PC-9 (cell line): ENCODE measurements around the gene PLCL2. TPM values are rescaled to one million over a fixed set of nuclear protein-coding genes. Genes with fewer than 3 reads are reported as not detected.

Source experiments
- BruUV-seq: library from RNA; stranded (reverse); fragments of 400-500 nt; replicated peaks from 2 replicates; lab custom pipeline; 2021; lab: Mats Ljungman, UMichigan
- CTCF ChIA-PET: fragments of 300-600 bp; sonication (Branson Sonifier 250); formaldehyde crosslinking; loops from one replicate; lab custom pipeline; 2022; ENCODE audit warnings: antibody characterized with exemption; lab: Charles Lee
- POLR2A ChIA-PET: fragments of 300-600 bp; sonication (Branson Sonifier 250); formaldehyde crosslinking; loops from one replicate; lab custom pipeline; 2022; ENCODE audit warnings: antibody characterized with exemption; ENCODE audit not compliant: unreplicated experiment; lab: Charles Lee
- DNase-seq, 2 experiments: peaks; one replicate each; pipeline versions ENCODE4 v3.0.0 to v3.0.0-alpha.2; 2015 to 2022; ENCODE audit warnings: mixed read lengths in 1 of 2
- H2AFZ ChIP-seq: fragments of 200-600 bp; sonication (generic); 2 replicates; pipeline ENCODE4 v1.8.1; 2017; ENCODE audit warnings: antibody characterized with exemption
- H3F3A ChIP-seq: fragments of 200-600 bp; sonication (generic); 2 replicates; pipeline ENCODE4 v1.8.1; 2017; ENCODE audit warnings: antibody characterized with exemption, mild to moderate bottlenecking, low read depth; ENCODE audit not compliant: insufficient read depth
- H3K27ac ChIP-seq: fragments of 200-600 bp; sonication (generic); 2 replicates; pipeline ENCODE4 v1.6.1; 2016; ENCODE audit warnings: mixed run types
- H3K27me3 ChIP-seq: fragments of 200-600 bp; sonication (generic); 2 replicates; pipeline ENCODE4 v1.6.1; 2016; ENCODE audit warnings: low read depth, mixed run types; ENCODE audit not compliant: insufficient read depth
- H3K36me3 ChIP-seq: fragments of 200-600 bp; sonication (generic); 2 replicates; pipeline ENCODE4 v1.6.1; 2016; ENCODE audit warnings: low read depth, mixed run types
- H3K4me1 ChIP-seq: fragments of 200-600 bp; sonication (generic); replicated peaks from 2 replicates; pipeline ENCODE4 v1.6.1; 2016; ENCODE audit warnings: mixed run types; ENCODE audit not compliant: insufficient read depth
- H3K4me2 ChIP-seq: fragments of 200-600 bp; sonication (generic); 2 replicates; pipeline ENCODE4 v1.6.1; 2017; ENCODE audit warnings: mixed run types
- H3K4me3 ChIP-seq: fragments of 200-600 bp; sonication (generic); 2 replicates; pipeline ENCODE4 v1.6.1; 2016; ENCODE audit warnings: mixed run types
- H3K79me2 ChIP-seq: fragments of 200-600 bp; sonication (generic); 2 replicates; pipeline ENCODE4 v1.6.1; 2017; ENCODE audit warnings: low read depth, mixed run types
- H3K9me2 ChIP-seq: fragments of 200-600 bp; sonication (generic); 2 replicates; pipeline ENCODE4 v1.8.1; 2017; ENCODE audit warnings: mild to moderate bottlenecking; ENCODE audit not compliant: insufficient read depth
- H3K9me3 ChIP-seq: fragments of 200-600 bp; sonication (generic); 2 replicates; pipeline ENCODE4 v1.8.1; 2016; ENCODE audit warnings: low read depth; ENCODE audit not compliant: insufficient read depth
- H4K20me1 ChIP-seq: fragments of 200-600 bp; sonication (generic); 2 replicates; pipeline ENCODE4 v1.8.1; 2017; ENCODE audit not compliant: insufficient read depth
- EZH2 ChIP-seq: fragments of 200-600 bp; sonication (generic); IDR thresholded peaks from 2 replicates; pipeline ENCODE4 v1.8.0; 2017; ENCODE audit warnings: antibody characterized with exemption, low read depth
- intact Hi-C: fragments of 100-400 bp; cut with micrococcal nuclease; formaldehyde crosslinking; loops from one replicate; pipeline ENCODE4 v1.10.0; 2022; ENCODE audit not compliant: unreplicated experiment
- total RNA-seq: library from RNA; stranded (reverse); gene quantifications from 2 replicates; pipeline ENCODE4 v1.2.3, GENCODE V29; 2021
- TF ChIP-seq, protein P1 (sequence below): fragments of 200-600 bp; sonication (generic); conservative IDR thresholded peaks from 2 replicates; pipeline ENCODE4 v1.6.1; 2017; ENCODE audit warnings: mixed run types, antibody characterized with exemption, mild to moderate bottlenecking, moderate library complexity

PLCL2 gene
- total RNA-seq, 1 experiment from 2014 or later, result 4.6 TPM

DNA sequence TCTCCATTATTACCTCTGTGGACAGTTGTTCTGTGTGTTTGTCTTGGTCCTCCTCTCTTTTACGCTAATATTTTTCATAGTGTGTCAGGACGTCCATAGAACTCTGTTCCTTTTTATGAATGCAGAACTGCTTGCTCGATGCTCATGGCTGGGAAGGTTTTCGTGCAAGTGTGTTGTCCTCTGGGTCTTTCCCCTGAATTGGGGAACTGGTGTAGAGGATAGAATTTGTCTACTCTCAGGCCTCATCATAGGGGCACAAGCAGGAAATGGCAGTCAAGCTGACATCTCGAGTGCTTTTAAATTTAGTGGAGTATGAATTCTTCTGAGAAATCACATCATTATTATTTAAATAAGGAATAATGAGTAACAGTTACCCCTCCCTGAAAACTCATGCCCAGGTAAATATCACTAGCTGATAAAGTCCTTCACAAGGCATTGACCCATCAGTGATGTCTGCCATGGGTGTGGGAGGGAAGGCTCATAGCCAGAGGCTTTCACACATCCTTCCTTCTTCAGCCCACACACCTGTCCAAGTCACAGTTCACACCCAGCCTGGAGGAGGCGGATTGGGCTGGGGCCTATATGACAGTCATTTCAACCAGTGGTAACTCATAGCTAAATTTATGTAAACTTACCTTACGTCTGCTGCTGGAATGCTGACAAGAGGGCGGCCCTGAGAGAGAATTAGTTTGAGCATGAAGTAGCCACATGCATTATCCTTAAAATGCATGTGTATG is 226.1 kb downstream of the PLCL2 start:
- Histone ChIP-seq H3K9me3 (no peaks in the 10 kb centered on the region), H3K9me2 (no peaks in the 10 kb centered on the region), H3F3A (no peaks in the 10 kb centered on the region), H3K4me1 (no peaks in the 10 kb centered on the region), H2AFZ (no peak overlapping the region), H3K4me3 (no peak overlapping the region), H3K4me2 (no peak overlapping the region), H4K20me1 (no peaks in the 10 kb centered on the region), H3K27me3 (no peaks in the 10 kb centered on the region), H3K36me3 (no peaks in the 10 kb centered on the region), H3K79me2 (no peaks in the 10 kb centered on the region), H3K27ac (no peak overlapping the region)
- ChIA-PET POLR2A (no interaction called here), CTCF (no interaction called here)
- BruUV-seq, result no TSS peak
- intact Hi-C loops, result no loop called here
- DNase-seq, result no peak
- no peak for TF ChIP-seq EZH2
- TF ChIP-seq, protein P1, sequence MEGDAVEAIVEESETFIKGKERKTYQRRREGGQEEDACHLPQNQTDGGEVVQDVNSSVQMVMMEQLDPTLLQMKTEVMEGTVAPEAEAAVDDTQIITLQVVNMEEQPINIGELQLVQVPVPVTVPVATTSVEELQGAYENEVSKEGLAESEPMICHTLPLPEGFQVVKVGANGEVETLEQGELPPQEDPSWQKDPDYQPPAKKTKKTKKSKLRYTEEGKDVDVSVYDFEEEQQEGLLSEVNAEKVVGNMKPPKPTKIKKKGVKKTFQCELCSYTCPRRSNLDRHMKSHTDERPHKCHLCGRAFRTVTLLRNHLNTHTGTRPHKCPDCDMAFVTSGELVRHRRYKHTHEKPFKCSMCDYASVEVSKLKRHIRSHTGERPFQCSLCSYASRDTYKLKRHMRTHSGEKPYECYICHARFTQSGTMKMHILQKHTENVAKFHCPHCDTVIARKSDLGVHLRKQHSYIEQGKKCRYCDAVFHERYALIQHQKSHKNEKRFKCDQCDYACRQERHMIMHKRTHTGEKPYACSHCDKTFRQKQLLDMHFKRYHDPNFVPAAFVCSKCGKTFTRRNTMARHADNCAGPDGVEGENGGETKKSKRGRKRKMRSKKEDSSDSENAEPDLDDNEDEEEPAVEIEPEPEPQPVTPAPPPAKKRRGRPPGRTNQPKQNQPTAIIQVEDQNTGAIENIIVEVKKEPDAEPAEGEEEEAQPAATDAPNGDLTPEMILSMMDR, result no peak

DNA sequence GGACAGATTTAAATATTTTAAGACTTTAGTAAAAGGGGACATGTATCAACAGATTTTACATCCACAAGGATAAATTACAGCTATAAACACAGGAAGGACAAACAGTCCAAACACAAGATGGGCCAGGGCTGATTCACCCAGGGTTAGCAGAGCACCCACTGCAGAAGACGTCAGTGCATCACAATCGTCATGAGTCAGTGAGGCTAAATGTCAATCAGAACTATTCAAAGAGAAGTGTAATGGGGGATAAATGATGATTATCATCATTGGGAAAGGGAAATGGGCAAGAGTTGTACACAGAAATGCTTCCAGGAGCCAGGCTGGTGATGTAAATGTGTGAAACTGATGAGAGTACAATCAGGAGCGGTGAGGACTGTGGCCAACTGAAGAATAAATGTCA is 226.8 kb downstream of the PLCL2 start:
- H3K36me3 ChIP-seq, result no peaks in the 10 kb centered on the region
- H3K4me2 ChIP-seq, result no peak overlapping the region
- H3K27me3 ChIP-seq, result no peaks in the 10 kb centered on the region
- no peaks in the 10 kb centered on the region for H3K9me2 ChIP-seq
- no peaks in the 10 kb centered on the region for H3K9me3 ChIP-seq
- no peak overlapping the region for H2AFZ ChIP-seq
- TF ChIP-seq, protein P1, result no peak
- TF ChIP-seq EZH2, result no peak
- H3K4me1 ChIP-seq, result no peaks in the 10 kb centered on the region
- H4K20me1 ChIP-seq, result no peaks in the 10 kb centered on the region
- no TSS peak for BruUV-seq
- intact Hi-C loops, result no loop called here
- H3F3A ChIP-seq, result no peaks in the 10 kb centered on the region
- DNase-seq, result no peak
- H3K4me3 ChIP-seq, result no peak overlapping the region
- no peaks in the 10 kb centered on the region for H3K79me2 ChIP-seq
- ChIA-PET CTCF (no interaction called here), POLR2A (no interaction called here)
- H3K27ac ChIP-seq, result no peak overlapping the region

DNA sequence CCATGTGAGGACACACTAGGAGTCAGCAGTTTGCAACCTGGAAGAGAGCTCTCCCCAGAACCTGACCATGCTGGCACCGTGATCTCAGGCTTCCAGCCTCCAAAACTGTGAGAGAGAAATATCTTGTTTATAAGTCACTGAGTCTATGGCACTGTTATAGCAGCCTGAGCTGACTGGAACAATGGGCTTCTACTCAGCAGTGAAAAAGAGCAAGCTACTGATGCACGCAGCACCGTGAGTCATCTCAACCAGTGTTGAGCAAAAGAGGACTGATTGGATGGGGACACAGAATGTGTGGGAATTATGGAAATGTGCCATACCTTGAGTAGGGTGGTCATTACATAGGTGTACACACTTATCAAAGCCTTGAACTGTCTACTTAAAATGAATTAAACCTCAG is 230.4 kb downstream of the PLCL2 start:
- intact Hi-C loops, result no loop called here
- H3K4me2 ChIP-seq, result no peak overlapping the region
- no peak for TF ChIP-seq EZH2
- TF ChIP-seq, protein P1, result no peak
- H2AFZ ChIP-seq, result no peak overlapping the region
- BruUV-seq, result no TSS peak
- no peaks in the 10 kb centered on the region for H3K9me3 ChIP-seq
- no peaks in the 10 kb centered on the region for H3K27me3 ChIP-seq
- no peaks in the 10 kb centered on the region for H3F3A ChIP-seq
- no peak for DNase-seq
- no peaks in the 10 kb centered on the region for H3K36me3 ChIP-seq
- ChIA-PET CTCF (no interaction called here), POLR2A (no interaction called here)
- H3K27ac ChIP-seq, result no peak overlapping the region
- H3K9me2 ChIP-seq, result no peaks in the 10 kb centered on the region
- no peaks in the 10 kb centered on the region for H3K4me1 ChIP-seq
- no peaks in the 10 kb centered on the region for H3K79me2 ChIP-seq
- H4K20me1 ChIP-seq, result no peaks in the 10 kb centered on the region
- no peak overlapping the region for H3K4me3 ChIP-seq
